Measurements from ENCODE around the gene TMEM232.
"Not testable (repeated sequence)": the region's sequence is repeated elsewhere in the genome, so short reads cannot be mapped to it uniquely, and the experiment has no call there.

Gene TMEM232

GRCh38 chr5:110707260-110707844, 19.1 kb downstream of the TMEM232 start:
- DNase-seq (ENCODE audit: low read depth), result no peak

DNA sequence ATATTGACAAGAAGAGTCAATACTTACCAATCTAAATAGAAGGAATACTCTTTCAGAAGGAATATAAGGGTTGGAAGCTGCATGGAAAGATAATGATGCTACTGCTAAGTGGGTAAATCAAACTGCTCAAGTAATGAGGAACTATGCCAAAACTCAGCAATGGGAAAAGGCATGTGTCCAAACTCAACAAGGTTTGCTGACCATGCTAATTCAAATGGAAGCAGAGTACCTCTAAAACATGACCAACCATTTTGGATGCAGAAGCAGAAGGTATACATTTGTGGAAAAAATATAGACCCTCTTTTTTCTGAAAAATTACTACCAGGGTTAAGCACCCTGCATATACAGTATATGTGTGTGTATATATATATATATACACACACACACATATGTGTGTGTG, 21.1 kb downstream of the TMEM232 start:
- DNase-seq (ENCODE audit: low read depth), result no peak

DNA sequence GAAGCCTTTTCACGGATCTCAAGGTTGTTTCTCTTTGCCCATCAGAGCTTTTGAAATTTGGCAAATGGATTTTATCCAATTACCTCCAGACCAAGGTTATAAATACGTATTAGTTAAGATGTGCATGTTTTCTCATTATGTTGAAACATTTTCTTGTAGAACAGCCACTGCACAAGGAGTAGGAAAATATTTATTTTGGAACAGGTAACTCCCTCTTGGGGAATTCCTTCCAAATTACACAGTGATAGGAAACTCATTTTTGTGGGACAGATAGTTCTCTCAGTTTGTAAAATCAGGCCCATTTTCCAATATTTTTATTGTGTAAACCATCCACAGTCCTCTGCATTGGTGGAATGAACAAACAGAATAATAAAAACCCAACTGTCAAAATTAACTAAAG, 23.0 kb downstream of the TMEM232 start:
- DNase-seq (ENCODE audit: low read depth), result no peak

DNA sequence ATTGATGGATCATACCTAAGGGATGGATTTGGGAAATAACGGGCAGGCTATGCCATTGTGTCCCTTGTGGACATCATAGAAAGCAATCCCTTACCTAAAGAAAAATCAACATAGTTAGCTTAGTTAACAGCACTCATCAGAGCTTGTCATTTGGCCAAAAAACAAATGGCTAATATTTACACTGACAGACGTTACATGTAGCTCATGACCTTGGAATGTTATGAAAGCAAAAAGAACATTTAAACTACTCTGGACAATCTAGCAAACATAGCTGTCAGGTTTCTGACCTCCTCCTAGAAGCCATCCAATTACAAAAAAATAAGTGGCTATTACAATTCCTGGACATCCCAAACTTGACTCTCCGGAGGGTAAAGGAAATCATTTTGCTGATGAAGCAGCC, 23.8 kb downstream of the TMEM232 start:
- DNase-seq (ENCODE audit: low read depth), result no peak

GRCh38 chr5:110702300-110702699, 24.2 kb downstream of the TMEM232 start:
- DNase-seq (ENCODE audit: low read depth), result no peak

DNA sequence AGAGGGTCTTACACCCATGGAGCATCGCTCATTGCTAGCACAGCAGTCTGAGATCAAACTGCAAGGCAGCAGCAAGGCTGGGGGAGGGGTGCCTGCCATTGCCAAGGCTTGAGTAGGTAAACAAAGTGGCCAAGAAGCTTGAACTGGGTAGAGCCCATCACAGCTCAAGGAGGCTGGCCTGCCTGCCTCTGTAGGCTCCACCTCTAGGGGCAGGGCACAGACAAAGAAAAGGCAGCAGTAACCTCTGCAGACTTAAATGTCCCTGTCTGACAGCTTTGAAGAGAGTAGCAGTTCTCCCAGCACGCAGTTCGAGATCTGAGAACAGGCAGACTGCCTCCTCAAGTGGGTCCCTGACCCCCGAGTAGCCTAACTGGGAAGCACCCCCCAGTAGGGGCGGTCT, 33.8 kb downstream of the TMEM232 start:
- DNase-seq (ENCODE audit: low read depth), result not testable (repeated sequence)

- not testable (repeated sequence) for DNase-seq (ENCODE audit: low read depth)
Measured at GRCh38 chr5:110690587-110690986, 35.9 kb downstream of the TMEM232 start.

DNA sequence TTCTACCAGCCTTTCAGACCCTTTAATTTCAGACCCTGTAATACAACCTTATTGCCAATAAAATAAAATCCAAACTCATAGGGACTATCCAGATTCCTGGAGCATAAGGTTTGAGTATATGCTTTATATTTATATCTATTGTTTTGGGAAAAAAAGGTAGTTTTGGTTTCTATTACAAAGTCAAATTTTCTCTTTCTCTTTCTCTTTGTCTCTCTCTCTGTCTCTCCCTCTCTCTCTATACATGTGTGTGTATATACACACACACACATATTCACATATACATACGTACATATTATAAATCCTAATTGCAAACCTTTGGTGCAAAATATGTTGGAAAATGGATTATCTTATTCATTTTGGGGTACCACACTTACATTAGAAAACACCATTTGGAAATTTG, 39.0 kb downstream of the TMEM232 start:
- no peak for DNase-seq (ENCODE audit: low read depth)

DNA sequence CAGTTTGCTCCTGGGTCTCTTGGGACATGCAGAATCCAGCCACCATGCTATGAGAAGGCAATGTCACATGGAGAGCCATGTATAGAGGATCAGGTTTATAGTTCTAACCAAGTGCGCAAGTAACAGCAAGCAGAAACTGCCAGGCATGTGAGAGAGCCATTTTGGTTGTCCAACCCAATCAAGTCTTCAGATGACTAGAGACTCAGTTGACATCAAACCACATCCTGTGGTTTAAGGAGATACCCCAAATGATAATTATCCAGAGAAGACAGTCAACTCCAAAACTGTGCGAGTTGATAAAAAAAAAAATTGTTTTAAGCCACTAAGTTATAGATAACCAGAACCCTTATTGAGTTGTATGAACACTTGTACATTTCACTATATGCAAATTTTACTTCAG, 40.2 kb downstream of the TMEM232 start:
- no peak for DNase-seq (ENCODE audit: low read depth)

DNA sequence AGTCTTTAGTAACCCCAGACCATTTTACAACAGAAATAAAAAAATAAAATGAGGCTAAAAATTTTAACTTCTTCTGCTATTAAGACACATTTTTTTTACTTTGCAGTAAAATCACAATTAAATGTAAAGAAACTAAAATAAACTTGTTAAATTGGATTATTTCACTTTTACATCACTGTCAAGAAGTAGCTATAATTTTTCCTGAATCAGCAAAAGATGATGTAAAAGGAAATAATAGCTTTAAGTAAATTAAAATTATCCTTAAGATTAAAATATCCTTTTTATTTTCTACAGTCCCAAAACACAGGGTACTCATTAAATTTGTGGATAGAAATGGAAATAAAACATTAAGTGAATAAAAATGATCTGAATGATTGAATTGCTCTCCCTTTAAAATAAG, 44.5 kb downstream of the TMEM232 start:
- DNase-seq (ENCODE audit: low read depth), result no peak

DNA sequence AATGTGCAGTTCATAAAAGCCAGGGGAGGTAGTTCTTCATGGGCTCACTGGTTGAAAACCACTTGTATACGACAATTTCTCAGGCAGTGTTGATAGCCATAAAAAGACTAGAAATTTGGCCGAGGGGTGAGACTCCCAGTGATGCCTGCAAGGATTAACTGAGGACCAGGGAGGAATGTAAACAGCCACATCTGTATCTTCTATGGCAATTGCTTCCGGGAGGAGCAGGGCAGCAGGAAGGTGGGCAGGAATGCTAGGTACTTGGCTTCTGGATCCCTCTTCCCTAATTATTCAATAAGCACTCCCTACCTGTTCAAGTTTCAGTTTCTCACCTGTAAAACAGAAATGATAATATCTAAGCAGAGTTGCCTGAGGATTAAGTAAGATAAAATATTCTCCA, 45.4 kb downstream of the TMEM232 start:
- DNase-seq (ENCODE audit: low read depth), result no peak

- DNase-seq (ENCODE audit: low read depth), result not testable (repeated sequence)
Measured at GRCh38 chr5:110676554-110676953, 49.9 kb downstream of the TMEM232 start.

DNA sequence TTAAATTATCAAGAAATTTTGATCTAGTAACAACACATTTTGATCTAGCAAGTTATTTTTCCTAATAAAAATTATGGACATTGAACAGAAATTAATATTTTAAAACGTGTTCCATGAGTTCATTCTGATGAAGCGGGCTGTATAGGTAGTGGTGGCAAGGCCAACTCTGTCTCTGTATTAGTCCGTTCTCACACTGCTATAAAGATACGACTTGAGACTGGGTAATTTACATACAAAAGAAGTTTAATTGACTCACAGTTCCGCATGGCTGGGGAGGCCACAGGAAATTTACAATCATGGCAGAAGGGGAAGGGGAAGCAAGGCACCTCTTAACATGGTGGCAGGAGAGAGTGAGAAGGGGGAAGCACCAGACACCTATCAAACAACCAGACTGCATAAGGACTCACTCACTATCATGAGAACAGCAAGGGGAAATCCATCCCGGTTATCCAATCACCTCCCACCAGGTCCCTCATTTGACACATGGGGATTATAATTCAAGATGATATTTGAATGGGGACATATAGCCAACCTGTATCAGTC, 61.2 kb downstream of the TMEM232 start:
- no peak for DNase-seq (ENCODE audit: low read depth)

DNA sequence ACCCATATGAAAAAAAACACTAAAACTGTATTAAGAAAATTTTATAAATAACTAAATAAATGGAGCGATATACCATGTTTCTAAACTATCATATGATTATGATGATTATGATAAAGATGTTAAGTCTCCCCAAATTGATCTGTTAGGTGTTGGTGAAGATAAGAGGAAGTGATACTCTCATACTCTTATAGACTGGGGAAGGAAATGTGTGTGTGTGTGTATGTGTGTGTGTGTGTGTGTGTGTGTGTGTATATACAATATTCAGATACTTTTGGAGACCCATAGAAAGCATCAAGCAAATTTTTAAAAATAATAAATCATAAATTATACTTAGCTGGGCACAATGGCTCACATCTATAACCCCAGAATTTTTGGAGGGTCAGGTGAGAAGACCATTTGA, 62.9 kb downstream of the TMEM232 start:
- DNase-seq (ENCODE audit: low read depth), result no peak

DNA sequence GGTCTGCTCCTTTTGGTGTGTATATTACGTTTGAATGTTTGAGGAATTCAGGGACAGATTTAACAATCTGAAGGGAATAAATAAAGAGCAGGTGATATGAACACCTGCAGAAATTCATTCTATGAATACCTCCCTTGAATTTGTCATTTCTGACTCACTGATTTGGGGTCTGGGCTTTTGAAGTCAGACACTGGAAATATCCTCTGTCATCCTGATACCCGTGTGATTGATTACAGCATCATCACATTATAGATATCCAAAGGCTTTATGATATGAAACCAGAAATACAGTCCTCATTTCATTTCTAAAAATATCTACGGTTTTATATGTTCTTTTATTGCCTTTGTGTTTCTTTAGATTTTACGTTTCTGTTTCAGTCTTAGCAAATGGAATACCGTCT, 68.5 kb downstream of the TMEM232 start:
- DNase-seq (ENCODE audit: low read depth), result no peak

GRCh38 chr5:110653231-110653970, 73.1 kb downstream of the TMEM232 start:
- no peak for DNase-seq (ENCODE audit: low read depth)

DNA sequence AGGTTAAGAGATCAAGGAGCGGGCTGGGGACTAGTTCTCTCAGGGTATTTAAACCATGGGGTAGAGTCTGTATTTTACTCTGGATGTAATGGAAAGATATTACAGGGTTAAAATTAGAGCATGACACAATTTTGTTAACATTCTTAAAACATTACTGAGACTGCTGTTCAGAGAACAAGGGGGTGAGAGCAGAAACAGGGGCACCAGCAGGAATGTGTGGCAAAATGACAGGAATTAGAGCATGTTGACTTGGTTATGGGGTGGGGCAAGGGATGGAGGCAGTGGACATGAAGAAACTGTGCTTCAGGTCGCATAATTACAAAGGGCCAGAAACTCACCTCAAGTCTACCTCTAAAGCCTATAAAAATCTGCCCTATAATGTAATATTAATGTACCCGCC, 75.0 kb downstream of the TMEM232 start:
- DNase-seq (ENCODE audit: low read depth), result no peak

GRCh38 chr5:110644357-110644756, 82.1 kb downstream of the TMEM232 start:
- no peak for DNase-seq (ENCODE audit: low read depth)

GRCh38 chr5:110638970-110639902, 87.2 kb downstream of the TMEM232 start:
- DNase-seq (ENCODE audit: low read depth), result no peak

DNA sequence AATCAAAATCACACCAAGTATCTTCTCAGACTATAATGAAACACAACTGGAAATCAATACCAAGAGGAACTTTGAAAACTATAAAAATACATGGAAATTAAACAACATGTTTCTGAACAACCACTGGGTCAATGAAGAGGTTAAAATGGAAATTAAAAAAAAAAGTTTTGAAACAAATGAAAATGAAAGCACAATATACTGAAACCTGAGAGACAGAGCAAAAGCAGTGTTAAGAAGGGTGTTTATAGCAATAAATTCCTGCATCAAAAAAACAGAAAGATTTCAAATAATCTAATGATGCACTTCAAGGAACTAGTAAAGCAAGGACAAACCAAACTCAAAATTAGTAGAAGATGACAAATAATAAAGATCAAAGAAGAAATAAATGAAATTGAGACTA, 92.0 kb downstream of the TMEM232 start:
- DNase-seq (ENCODE audit: low read depth), result no peak

GRCh38 chr5:110631236-110631635, 95.2 kb downstream of the TMEM232 start:
- no peak for DNase-seq (ENCODE audit: low read depth)

GRCh38 chr5:110630350-110630749, 96.1 kb downstream of the TMEM232 start:
- no peak for DNase-seq (ENCODE audit: low read depth)

All from GM04504 (cell line).